GM18868 (cell line): ENCODE data around the gene KDF1.

Experiments used
- ATAC-seq: cut with Tn5 transposase; IDR thresholded peaks from one replicate; pipeline ENCODE4 v1.9.1; 2021; ENCODE audit warnings: mild to moderate bottlenecking, moderate library complexity; ENCODE audit not compliant: unreplicated experiment

The KDF1 gene

DNA sequence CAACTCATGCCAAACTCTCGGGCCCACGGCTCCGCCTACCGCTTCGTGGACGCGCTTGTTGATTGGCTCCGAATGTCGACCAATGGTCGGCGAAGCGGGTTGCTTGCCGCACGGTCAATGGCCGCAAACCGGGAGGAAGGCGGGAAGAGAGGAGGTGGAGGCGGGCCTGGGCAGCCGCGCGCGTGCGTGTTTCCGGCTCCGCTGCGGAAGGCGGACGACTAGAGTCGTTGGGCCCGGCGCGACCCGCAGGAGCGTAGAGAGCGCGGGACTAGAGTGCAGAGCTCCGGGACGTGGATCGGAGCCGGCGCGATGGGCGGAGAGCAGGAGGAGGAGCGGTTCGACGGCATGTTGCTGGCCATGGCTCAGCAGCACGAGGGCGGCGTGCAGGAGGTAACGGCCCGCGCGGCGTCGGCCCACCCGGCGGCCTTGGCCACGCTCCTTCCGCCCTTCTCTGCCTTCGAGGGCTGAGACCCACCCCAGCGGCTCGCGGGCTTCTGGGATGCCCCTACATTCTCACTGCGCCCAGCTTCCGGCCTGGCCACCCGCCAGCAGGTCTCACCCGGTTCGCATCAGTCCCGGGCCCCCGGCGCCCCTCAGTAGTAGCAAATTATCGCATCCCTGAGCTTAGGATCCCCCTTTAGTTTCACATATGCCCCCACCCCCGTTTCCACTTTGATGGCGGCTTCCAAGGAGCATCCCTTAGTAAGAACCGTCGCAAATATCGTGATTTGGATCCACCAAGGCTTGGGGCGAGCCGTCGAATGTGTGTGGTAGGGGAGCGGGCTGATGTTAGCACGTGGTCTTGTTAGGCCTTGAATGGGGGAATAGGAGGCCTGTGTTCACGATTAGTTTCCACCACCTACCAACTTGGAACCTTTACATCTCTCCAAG, 38.5 kb downstream of the KDF1 start, which contains the start of gene NUDC:
NUDC (plus strand) TSS at position 204 of the 891 bp plus-strand sequence; CDS start at position 310, 106 bp downstream.
- peak; percentile 97 for ATAC-seq

GRCh38 chr1:26921126-26921539, 39.1 kb downstream of the KDF1 start:
- peak; percentile 24 for ATAC-seq

GRCh38 chr1:26915204-26915842, 44.9 kb downstream of the KDF1 start:
- ATAC-seq, result no peak

DNA sequence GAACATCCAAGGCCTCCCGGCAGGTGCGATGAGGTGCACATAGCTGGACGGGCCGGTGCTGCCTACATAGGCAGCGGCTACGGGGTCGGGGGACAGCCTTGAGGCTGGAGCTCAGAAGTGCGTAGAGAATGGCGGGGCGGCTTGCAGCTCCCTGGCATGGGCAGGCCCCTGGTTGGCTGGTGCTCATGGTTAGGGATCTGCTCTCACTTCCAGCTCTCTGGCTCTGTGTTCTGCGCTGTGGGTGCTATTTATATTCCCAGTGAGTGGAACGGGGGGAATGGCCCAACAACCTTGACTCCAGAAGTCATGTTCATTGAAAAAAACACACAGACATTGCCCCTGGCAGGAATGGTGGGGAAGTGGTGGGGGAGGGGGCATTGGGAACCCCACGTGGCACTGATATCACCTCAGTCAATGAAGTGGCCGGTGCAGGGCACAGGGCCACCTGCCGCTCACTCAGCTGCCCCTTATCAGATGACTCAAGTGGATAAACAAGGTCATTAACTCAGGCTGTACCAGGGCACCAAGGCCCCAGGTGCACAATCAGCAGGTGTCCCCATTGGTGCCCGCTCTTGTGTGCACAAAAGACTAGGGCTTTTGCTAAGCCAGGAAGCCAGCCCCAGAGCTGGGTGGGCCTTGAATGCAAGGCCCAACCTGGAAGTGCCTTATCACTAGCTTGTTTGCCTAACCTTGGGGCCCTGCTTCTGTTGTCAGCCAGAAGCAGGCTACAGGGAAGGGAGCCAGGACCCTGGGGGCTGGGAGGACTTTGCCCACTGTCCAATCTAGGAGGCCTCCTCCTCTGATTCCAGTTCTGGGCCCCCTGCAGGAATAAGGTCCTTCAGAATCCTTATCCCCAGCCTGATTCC, 46.3 kb downstream of the KDF1 start, which contains the start of gene NR0B2:
NR0B2 (minus strand) TSS at position 222 of the 866 bp plus-strand sequence; CDS start at position 187, 35 bp downstream.
- no peak for ATAC-seq

GRCh38 chr1:26913389-26913753, 46.9 kb downstream of the KDF1 start:
- no peak for ATAC-seq

DNA sequence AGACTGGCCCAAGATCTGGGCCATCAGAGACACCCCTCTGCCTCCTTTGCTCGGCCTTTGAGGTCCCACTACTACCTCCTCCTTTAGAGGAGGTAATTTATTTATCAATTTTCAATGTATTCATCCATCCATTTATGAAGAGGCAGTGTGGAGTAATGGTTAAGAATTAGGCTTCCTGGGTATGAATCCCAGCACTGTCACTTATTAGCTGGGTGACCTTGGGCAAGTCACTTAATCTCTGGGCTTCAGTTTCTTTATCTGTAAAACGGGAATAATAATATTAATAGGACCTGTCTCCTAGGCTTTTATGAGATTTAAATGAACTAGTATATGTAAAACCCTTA, 48.1 kb downstream of the KDF1 start:
- ATAC-seq, result no peak

DNA sequence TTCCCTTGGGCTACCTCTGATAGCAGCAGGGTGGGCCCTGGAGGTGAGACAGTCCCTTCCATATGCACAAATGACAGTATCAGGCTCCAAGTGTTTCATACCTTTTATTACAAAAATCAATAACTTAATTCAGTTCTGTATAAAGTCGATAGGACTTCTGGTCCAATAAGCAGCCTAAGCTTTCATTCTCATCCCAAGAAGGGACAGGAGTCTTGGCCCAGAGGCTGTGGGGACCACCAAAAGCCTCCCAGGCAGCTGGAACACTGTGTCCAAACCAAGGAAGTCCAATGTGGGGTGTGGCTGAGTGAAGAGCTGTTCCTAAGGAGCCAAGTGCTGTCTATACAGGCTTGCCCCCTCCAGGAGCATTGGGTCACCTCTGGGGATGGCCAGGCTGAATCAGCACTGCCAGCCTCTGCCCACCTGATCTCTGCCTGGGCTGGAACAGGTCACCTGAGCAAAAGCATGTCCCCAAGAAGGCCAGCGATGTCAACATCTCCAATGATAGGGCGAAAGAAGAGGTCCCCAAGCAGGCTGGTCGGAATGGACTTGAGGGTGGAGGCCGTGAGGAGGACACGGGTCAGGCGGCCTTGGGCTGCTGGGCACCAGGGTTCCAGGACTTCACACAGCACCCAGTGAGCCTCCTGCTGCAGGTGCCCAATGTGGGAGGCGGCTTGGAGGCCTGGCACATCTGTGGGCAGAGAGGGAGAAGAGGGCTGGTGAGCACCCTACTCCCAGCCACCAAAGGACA, 48.7 kb downstream of the KDF1 start:
- no peak for ATAC-seq

GRCh38 chr1:26910343-26911160, 49.7 kb downstream of the KDF1 start:
- ATAC-seq, result no peak

GRCh38 chr1:26909951-26910342, 50.3 kb downstream of the KDF1 start:
- no peak for ATAC-seq

DNA sequence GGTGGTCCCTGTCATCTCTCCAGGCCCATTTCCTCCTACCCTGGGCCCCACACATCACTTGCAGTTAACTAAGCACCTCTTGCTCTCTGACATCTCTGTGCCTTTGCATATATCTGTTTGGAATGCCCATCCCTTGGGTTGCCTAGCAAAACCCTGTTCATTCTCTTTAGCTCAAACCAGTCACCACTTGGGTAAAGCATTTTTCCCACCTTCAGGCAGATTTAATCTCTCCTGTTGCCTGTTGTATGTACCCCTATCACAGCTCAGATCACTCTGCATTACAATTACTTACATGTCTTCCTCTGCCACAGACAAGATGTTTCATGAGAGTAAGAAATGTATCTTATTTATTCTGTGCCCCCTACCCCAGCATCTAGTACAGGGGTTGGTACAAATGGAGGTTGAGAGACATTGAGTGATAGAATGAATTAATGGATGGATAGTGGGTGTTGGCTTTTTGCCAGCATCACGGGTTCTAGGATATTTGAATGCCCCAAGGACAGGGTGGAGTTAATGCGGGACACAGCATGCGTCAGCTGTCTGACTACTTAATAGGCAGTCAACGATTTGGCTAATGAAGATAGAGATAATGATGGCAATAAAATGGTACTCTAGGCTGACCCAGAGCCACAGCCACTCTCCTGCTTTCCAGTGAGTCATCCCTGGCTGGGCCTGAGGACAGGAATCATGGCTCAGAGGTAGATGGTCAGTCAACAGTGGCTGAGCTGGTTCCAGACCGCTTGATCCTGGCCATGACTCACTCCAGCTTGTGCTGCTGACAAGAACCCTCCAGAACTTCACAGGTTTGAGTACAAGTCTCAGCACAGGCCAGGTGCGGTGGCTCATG, 53.0 kb downstream of the KDF1 start:
- no peak for ATAC-seq

DNA sequence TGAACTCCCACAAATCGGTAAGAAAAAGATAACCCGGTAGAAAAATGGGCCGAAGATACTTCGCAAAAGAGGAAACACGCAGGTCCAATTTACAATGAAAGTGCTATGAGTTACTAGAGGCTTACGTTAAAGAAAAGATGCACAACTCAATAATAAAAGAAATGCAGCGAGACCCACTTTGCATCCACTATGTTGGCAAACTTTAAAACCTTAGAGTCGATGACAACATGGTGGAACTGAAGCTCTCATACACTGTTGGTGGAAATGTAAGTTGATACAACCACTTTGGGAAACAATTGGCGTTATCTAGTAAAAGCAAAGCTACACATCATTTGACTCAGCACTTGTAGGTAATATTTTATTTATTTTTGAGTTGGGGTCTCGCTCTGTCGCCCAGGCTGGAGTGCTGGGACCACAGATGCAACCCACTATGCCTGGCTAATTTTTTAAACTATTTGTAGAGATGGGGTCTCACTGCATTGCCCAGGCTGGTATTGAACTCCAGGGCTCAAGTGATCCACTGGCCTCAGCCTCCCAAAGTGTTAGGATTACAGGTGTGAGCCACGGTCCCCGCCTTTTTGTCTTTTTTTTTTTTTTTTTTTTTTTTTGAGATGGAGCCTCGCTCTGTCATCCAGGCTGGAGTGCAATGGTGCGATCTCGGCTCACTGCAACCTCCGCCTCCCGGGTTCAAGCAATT, 59.3 kb downstream of the KDF1 start:
- ATAC-seq, result no peak

- ATAC-seq, result peak; percentile 63
Observed at GRCh38 chr1:26900001-26900814, 60.1 kb downstream of the KDF1 start, which contains the start of gene GPATCH3. TSS of gene GPATCH3 (minus strand) at chr1:26900467. CDS start at chr1:26900442, 25 bp downstream.
